ENCODE measurements around the gene PCSK6.
"Not testable (repeated sequence)": the region's sequence is repeated elsewhere in the genome, so short reads cannot be mapped to it uniquely, and the experiment has no call there.

PCSK6 gene

GRCh38 chr15:101396484-101397261 is 92.8 kb downstream of the PCSK6 start:
- DNase-seq = no peak

DNA sequence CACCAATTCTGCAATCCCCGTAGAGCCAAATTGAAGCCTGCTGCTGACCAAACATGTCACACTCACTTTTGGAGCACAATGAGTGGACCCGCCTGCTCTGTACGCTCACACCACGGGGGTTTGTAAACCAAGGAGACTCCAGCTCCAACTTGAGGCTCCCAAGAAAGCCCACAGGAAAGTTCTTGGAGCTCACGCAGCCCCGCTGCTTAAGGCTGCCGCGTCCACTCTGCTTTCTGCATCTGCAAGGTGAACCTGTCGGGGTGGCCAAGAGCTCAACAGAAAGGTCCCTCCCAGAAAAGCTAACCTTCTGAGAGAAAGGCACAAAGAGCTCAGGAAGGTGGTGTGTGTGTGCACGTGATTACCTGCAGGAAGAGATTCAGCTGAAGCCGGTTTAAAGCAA is 94.9 kb downstream of the PCSK6 start:
- DNase-seq = no peak

- no peak for DNase-seq
Observed at GRCh38 chr15:101394056-101394630, 95.4 kb downstream of the PCSK6 start.

- no peak for DNase-seq
Observed at GRCh38 chr15:101393172-101393571, 96.3 kb downstream of the PCSK6 start.

DNA sequence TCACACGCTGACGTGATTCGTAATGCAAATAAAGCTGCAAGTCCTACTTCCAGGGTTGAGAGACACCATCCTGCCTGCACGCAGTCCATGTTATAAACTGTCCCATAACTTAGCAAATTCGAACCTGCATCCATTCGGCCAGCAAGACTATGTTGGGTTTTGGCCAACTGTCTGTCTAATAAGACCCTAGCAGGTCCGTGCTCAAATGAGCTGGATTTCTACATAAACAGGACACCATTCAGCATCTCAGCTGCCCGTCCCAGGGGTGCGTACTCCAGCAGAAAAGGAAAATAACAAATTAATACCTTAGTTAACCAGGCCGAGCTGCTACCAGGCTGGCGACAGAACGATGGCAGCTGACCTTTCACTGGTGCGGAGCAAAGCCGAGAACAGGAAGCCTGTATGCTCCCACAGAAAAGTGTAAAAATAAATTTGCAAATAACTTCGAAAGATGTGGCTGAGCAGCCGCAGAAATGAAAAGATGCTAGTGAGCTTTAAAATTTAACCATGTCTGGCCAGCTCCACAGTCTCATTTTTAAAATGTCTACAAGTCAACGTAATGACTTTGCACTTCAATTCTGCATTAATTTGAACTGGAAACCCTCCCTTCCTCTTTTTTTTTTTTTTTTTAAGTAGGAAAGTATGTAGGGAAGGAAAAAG is 97.4 kb downstream of the PCSK6 start:
- no peak for DNase-seq

DNA sequence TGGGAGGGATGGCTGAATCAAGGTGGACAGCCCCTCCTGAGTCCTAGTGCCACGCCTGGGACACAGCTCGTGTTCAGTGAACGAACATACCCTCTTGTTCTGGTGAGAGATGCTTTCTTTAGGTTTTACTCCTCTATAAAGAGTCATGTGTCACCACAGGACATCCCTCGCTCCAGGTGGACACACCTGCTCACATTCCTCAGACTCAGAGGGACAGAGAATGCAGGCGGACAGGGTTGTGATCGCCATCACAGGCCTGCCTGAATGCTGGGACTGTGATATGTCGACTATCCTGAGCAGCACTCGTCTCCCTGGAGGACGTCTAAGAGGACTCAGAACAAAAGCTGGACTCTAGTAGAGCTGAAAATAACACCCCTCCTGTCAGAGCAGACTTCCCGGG is 98.1 kb downstream of the PCSK6 start:
- DNase-seq = no peak

- no peak for DNase-seq
Observed at GRCh38 chr15:101390462-101390861, 99.0 kb downstream of the PCSK6 start.

DNA sequence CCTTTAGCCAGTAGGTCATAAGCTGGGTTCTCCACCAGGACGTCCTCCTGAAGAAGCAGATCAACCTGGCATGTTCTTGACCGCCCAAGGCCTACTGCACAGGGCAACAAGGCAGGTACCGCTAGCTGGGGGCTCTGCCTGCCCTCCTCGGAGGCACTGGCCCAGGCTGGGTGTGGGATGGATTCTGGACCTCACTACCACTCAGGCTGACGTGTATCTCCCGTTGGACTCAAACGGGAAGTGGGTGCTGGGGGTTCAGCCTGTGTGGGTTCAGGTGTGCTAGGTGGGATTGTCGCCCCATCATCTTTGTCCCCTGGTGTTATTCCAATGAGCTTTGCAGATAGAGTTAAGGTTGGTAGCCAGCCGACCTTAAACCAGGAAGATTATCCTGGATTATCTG is 99.4 kb downstream of the PCSK6 start:
- DNase-seq = no peak

- DNase-seq = no peak
Observed at GRCh38 chr15:101389362-101389761, 100.1 kb downstream of the PCSK6 start.

- DNase-seq = no peak
Observed at GRCh38 chr15:101388046-101388445, 101.5 kb downstream of the PCSK6 start.

DNA sequence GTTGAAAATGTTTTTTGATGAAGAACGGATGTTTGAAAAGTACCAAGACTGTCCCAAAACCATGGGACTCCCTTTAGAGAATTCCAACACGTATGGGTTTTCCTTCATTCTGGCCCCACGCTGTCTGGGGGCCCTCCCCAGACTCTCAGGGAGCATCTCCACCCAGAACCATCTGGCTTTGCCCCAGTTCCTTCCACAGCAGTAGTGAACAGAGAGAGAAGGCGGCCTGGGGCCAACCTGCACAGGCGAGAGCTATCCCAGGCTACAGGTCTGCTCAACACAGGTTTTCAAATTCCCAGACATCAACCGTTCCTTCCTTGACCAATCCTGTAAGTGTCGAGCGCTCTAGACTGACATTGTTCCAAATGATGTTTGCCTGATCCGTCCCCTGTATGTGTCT is 101.9 kb downstream of the PCSK6 start:
- DNase-seq = no peak

- DNase-seq = no peak
Observed at GRCh38 chr15:101386967-101387366, 102.5 kb downstream of the PCSK6 start.

- DNase-seq = no peak
Observed at GRCh38 chr15:101386006-101386405, 103.5 kb downstream of the PCSK6 start.

GRCh38 chr15:101384276-101384675 is 105.2 kb downstream of the PCSK6 start:
- no peak for DNase-seq

DNA sequence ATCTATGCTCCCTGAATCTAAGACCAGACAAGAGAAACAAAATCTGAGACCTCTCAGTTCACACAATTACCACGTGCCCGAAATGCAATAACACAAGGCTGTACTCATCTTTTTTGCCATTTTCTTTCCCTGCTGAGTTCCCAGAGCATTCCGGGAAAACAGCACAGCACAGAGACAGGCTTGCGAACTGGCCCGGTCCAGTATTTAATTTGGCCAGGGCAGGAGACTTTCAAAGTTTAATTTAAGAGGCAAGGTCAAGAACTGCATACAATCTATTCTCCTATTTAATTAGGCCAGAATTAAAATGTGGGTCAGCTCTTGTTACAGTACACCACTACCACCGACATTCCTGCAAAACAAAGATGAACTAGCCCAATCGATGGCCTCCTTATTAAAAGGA is 107.0 kb downstream of the PCSK6 start:
- DNase-seq = no peak

- no peak for DNase-seq
Observed at GRCh38 chr15:101381671-101382212, 107.8 kb downstream of the PCSK6 start.

DNA sequence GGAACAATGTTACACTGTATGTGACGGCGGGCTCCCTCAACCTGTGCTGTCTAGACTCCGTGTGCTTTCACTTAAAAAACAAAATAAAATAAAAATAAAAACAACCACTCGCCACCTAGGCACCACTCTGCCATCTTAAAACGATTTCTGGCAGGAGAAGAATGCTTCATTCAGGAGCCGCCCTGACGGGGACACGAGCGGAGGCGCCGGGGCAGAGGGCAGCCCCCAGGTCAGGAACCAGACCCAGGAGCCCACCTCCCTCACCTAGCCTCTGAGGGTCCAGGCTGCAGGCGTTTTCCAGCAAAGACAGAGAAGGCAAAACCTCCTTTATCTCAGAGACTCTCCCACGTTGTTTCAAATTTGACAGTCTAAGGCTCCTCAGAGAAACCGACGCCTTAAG is 109.4 kb downstream of the PCSK6 start:
- no peak for DNase-seq

DNA sequence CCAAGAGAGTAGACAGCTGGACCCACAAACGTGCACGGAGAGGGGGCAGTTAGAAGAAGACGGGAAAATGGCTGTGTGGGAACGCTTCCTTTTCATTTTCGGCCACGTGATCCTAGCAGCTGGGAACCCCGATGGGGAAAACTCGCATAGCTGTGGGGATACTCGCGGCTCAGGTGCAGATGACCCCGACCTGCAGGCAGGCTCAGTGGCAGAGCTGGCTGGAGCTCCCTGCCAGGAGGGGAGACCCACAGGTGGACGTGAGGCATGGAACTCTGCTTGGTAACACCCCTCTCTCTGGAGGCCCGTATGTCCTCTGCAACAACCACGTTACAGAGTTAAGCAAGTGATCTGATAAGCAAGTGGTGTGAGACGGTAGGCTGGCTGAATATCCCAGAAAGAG is 109.9 kb downstream of the PCSK6 start:
- DNase-seq = no peak

DNA sequence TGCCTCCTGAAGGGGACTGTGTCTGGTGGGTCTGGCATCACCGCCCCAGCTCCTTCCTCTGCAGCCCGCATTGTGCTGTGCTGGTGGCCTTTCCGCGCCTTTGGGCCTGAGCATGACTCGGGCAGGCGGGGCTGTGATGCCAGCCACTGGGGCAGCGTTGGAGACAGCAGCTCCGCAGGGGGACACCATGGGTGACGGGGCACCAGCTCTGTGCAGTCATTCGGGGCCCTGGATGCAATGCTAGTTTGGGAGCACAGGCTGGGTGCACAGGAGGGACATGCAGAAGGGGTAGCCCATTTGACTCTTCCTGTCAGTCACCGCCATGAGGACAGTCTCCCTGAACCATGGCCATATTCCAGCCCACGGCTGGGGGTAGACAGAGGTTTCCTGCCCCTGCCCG is 110.6 kb downstream of the PCSK6 start:
- DNase-seq = no peak

DNA sequence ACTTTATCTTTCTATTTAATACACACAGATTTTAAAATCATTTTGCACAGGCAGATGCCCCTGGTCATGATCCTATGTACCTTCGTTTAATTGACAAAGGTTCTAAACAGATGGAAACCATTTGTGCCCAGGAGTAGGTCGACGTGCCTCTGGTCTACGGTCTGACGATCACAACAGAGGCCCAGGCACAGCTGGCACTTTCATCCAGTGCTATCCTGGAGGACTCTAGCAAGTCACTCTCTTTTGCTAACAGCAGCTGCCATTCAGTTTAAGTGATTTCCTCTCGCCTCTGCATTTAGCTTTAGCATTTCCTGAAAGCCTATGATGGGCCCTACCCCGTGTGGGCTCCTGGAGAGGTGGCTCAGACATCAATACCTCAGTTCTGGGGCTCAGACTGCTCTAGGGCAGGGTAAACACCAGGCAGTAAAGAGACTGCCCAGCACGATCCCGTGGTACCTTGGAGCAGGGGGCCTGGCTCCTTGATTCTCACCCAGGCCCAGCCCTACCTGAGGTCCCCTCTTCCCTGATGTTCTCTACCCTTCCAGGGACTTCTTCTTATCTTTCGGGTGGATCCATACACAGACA is 111.2 kb downstream of the PCSK6 start:
- no peak for DNase-seq

- no peak for DNase-seq
Observed at GRCh38 chr15:101376615-101377395, 112.7 kb downstream of the PCSK6 start.

GRCh38 chr15:101375006-101375405 is 114.5 kb downstream of the PCSK6 start:
- DNase-seq = not testable (repeated sequence)

DNA sequence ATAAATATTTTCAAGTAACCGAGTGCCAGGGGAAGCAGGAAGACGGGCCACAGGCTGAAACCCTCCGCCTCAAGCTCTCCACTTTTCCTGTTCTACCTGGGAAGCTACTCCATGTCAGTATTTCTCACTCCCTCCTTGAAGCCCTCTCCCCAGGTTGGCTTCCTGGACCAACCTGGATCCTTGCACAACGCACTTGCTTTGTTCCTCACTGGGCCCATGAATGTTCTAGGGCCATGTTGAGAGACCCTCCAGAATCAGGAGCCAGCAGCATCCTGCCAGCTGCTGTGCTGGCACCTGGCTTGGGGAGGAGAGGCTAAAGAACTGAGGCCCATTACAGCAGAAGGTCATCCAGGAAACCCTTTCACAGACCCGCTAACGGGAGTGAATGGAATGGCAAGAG is 115.2 kb downstream of the PCSK6 start:
- DNase-seq = no peak

All from NCI-H1105 treated with DMSO at 0.1 percent for 48 hours (cell line).